HG02970 (cell line): ENCODE results near the gene GUSB.
"Not testable (repeated sequence)": the region's sequence is repeated elsewhere in the genome, so short reads cannot be mapped to it uniquely, and the experiment has no call there.

Experiments used
- ATAC-seq: cut with Tn5 transposase; IDR thresholded peaks from one replicate; pipeline ENCODE4 v1.9.1; 2021; ENCODE audit warnings: mild to moderate bottlenecking, moderate library complexity, moderate number of reproducible peaks; ENCODE audit not compliant: unreplicated experiment, low FRiP score

The GUSB gene

DNA sequence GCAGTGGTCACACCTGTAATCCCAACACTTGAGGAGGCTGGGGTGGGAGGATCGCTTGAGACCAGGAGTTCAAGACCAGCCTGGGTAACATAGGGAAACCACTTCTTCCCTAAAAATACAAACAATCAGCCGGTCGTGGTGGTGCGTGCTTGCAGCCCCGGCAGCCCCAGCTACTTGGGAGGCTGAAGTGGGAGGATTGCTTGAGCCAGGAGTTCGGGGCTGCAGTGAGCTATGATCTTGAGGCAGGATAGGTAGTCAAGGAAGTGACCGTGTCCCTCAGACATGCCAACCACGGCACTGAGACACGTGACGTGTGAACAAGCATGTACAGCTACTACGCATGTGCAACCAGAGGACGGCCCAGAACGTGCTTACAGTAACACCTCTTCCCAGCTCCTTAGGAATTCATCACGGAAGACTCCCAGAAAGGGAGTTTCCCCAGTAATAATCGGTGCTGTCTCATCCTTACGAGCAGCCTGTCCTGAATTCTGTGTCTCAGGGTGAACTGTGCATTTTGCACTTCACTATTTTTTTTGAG, 5.3 kb downstream of the GUSB start:
- ATAC-seq, result no peak

DNA sequence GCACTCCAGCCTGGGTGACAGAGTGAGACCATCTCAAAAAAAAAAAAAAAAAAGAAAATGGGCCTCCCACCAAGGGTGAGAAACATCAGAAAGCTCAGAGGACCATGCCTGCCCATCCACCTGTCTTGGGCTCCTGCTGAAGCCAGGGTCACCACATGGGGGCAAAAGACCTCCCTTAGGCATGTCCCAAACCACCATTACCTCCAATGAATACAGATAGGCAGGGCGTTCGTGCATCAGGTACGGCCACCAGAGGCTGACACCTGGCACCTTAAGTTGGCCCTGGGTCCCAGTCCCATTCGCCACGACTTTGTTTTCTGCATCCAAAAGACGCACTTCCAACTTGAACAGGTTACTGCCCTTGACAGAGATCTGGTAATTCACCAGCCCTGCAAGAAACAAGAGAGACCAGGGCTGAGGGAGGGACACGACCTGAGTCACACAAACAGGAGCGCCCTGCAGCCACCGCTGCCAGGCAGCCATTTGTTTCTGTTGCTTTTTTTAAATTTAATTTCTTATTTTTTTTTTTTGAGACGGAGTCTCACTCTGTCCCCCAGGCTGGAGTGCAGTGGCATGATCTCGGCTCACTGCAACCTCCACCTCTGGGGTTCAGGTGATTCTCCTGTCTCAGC, 6.1 kb downstream of the GUSB start:
- ATAC-seq, result no peak

DNA sequence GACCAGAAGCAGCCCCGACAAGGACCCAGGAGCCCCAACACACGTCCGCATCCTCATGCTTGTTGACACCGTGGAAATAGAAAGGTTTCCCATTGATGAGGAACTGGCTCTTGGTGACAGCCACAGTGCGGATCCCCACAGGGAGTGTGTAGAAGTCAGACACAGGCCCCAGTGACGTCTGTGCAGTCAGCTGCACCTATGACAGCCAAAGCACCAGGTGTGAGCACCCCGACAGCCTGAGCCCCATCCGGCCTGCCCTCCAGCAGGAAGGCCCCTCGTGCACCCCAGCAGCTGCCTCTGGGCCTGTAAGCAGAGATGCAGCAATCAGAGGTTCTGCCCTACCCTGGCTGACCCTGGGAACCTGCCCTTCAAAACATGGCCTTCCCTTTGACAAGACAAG, 7.1 kb downstream of the GUSB start:
- no peak for ATAC-seq

DNA sequence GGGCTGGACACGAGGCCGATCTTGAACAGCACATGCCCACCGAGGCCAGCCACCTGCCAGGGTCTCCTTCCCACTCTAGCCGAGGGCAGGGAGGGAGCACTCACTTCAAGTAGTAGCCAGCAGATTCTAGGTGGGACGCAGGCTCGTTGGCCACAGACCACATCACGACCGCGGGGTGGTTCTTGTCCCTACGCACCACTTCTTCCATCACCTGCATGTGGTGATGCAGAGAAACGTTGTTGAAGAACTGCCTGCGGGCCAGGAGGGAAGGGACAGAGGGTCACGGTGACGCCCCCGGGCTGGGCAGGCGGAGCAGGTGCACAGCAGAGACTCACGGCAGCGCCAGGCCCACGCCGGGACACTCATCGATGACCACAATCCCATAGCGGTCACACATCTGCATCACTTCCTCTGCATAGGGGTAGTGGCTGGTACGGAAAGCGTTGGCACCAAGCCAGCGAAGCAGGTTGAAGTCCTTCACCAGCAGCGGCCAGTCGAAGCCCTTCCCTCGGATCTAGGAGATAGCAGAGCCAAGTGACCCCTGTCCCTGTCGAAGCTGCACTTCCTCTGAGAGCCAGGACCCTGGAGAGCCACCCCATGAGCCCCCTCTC, 7.7 kb downstream of the GUSB start:
- ATAC-seq, result no peak

DNA sequence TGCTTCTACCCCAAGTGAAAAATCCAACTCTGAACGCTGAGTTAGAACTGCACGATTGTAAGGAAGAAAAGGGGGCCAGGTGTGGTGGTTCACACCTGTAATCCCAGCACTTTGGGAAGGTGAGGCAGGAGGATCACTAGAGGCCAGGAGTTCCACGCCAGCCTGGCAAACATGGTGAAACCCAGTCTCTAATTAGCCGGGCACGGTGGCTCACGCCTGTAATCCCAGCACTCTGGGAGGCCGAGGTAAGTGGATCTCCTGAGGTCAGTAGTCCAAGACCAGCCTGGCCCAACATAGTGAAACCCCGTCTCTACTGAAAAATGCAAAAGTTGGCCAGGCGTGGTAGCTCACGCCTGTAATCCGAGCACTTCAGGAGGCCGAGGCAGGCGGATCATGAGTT, 9.0 kb downstream of the GUSB start:
- ATAC-seq, result no peak

DNA sequence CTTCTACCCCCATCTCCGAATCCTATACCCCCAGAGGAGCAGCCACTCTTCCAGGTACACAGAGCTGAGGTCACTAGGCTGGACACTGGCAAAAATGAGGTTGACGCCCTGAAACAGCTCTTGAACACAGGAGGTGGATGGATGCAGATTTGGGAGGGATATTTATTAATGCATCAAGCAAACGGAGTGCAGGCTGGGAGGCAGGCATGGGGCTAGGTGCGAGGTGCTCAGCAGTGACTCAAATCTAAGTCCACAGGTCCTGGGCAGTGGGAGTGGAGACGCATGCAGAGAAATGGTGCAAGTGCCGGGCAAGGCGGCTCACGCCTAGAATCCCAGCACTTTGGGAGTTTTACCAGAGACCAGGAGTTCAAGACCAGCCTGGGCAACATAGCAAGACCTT, 11.0 kb downstream of the GUSB start:
- ATAC-seq, result no peak

DNA sequence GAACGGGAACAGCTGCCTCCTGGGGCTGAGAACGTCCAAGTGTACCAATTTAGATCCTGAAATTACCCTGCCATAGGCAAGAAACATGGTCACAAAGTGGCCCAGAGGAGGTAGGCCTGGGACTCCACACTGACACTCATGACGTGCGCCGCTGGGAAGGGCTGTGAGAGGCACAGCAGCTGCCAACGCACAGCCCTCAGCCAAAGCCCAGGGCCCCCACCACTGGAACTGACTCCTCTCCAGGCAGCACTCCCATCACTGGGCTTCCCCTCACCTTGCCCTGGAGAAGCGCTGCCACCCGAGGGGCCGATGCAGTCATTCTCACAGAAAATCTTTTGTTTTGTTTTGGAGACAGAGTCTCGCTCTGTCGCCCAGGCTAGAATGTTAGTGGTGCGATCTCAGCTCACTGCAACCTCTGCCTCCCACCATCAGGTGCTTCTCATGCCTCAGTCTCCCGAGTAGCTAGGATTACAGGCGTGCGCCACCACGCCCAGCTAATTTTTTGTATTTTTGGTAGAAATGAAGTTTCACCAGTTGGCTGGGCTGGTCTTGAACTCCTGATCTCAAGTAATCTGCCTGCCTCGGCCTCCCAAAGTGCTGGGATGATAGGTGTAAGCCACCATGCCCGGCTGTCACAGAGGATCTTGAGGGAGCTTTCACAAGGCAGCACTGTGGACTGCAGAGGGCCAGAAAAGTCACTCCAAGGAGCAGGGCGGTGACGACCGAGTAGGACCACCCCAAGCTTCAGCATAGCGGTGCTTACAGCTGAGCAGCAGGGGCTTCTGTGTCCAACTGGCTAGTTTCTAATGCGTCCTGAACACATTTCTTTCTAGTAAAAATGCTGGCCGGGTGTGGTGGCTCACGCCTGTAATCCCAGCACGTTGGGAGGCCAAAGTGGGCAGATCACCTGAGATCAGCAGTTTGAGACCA, 13.5 kb downstream of the GUSB start:
- no peak for ATAC-seq

DNA sequence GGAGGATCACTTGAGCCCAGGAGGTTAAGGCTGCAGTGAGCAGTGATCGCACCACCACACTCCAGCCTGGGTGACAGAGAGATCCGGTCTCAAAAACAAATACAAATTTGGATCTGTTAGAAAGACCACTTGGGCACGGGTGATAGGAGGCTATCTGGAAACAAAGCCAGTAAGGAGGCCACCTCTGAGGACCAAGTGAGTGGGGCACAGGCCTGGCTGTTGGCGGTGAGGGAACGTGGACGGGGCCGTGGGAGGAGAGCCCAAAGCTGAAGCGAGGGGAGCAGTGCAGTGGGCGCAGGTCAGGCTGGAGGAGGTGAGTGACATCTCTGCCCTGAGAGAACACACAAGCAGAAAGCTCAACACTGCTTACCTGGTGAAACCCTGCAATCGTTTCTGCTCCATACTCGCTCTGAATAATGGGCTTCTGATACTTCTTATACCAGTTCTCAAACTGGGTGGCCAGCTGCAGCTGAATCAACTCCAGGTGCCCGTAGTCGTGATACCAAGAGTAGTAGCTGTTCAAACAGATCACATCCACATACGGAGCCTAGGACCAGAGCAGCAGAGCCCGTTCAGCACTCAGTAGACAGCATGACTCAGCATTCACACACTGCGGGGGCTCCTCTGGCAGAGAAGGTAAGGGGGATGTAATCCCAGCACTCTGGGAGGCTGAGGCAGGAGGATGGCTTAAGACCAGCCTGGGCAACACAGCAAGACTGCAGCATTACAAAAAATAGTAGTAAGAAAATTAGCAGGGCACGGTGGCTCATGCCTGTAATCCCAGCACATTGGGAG, 14.5 kb downstream of the GUSB start:
- ATAC-seq, result no peak

DNA sequence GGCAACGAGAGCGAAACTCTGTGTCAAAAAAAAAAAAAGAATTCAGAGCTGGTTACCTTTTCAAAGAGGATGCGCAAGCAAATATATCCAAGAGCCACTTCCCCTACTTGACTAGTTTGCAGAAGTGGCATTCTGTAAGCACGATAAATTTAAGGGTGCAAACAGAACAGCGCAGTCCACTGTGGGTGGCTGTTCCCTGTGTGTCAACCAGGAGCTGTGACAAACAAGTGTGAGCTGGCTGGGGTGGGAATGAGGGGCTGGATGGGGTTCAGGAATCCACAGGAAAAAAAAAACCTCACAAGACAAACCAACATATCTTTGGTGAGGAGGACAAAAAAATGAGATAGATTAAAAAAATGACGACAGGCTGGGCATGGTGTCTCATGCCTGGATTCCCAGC, 15.9 kb downstream of the GUSB start:
- ATAC-seq, result no peak

DNA sequence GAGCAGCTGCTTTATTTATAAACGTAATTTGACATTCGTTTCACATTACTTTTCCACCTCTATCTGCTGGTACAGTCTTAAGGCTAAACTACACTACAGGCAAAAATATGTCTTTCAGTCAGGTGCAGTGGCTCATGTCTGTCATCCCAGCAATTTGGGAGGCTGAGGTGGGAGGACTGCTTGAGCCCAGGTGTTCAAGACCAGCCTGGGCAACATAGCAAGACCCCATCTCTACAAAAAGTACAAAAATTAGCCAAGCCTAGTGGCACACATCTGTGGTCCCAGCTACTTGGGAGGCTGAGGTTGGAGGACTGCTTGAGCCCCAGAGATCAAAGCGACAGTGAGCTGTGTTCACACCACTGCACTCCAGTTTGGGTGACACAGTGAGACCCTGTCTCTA, 17.3 kb downstream of the GUSB start:
- ATAC-seq, result not testable (repeated sequence)

DNA sequence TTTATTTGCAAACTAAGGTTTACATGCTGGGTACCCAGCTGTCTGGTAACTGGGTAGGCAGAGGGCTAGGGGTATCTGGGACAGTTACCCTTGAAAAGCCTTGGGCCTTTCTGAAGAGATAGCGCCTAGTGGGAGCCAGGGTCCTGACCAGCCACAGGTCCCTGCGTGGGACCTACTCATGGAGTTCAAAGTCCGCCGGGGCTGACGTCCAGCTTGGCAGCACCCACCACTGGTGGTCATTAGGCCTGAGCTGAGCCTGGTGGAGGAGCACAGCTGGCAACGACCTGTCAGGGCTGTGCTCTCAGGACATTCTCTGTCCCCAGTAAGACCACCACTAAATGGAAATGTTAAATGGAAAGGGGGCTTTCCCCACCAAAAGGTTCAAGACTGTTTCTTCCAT, 20.0 kb downstream of the GUSB start:
- no peak for ATAC-seq

DNA sequence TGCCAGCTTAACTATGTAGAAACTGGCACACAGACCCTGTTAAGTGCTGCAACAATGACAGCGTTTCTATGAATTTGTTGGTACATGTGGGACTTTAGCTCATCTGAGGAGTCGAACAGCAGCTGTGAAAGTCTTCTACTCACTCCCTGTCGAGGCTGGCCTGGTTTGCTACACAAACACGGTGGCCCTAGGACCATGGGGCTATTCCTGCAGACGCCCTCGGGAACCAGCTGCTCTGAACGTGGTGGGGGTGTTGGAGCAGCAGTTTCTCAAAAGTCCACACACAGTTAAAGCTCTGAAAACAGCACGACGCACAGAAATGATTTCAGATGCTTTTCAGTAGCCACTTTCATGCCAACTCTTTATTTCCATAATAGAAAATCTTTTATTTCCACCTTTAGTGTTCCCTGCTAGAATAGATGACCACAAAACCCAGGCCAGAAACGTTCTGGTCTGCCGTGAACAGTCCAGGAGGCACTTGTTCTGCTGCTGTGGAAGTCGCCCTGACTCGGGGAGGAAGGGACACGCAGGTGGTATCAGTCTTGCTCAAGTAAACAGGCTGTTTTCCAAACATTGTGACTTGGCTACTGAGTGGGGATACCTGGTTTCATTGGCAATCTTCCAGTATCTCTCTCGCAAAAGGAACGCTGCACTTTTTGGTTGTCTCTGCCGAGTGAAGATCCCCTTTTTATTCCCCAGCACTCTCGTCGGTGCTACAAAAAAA, 21.5 kb downstream of the GUSB start:
- ATAC-seq, result no peak

DNA sequence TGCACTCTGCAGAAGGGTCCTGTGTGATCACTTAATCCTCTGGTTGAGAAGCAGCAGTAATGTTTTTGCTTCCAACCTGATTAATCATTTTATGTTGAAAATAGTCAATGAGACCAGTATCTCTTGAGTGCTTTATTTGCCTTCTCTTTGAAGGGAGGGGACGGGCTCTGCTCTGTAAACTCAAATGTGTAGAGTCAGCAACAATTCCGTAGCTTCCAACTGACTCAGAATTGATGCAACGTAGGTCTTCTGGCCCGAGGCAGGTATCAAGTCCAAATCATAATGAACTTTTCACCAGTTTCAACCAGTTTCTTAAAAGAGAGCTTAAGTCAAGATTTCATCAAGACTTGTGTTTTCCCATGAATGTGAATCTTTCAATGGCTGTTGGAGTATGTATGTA, 26.3 kb downstream of the GUSB start:
- ATAC-seq, result no peak

DNA sequence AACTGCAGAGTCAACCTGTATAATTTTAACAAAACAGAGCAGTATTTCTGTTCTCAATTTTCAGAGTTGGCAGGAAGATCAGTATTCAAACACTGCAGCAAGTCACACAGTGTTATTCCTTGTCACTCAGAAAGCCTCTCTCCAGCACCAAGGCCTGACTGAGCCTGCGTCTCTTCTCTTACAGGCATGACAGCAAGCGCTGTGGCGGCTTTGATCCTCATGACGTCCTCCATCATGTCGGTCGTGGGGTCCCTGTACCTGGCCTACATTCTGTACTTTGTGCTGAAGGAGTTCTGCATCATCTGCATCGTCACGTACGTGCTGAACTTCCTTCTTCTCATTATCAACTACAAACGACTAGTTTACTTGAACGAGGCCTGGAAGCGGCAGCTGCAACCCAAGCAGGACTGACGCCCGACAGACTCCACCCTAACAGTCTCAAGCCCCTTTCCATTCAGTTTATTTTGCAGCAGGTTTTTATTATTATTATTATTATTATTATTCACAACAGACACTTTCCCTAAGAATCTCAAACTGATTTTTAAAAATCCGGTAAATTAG, 28.0 kb downstream of the GUSB start:
- no peak for ATAC-seq

DNA sequence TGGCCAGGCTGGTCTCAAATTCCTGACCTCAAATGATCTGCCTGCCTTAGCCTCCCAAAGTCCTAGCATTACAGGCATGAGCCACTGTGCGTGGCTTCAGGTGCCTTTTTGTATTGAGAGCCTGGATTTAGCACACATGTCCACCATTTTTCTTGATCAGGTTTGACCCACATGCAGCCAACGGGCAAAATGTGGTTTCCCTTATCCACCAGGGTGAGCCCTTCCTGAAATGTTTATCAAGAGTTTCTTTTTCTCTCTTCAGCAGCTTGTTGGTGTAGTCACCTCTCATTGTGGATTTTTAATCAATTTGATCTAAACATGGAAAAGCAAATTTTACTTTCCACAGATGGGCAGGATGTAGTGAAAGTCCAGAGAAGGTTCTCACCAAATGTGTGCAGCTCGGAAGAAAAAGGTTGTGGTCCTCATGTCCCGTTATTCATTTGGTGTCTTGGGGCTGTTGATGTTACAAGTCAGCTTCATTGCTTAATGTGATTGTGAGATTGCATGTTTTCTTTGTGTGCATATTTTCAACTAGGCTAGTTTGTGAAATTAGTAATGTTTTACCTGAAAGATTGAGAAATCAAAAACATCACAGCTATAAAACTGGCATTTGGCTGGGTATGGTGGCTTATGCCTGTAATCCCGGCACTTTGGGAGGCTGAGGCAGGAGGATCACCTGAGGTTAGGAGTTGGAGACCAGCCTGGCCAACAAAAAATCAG, 28.9 kb downstream of the GUSB start:
- no peak for ATAC-seq

DNA sequence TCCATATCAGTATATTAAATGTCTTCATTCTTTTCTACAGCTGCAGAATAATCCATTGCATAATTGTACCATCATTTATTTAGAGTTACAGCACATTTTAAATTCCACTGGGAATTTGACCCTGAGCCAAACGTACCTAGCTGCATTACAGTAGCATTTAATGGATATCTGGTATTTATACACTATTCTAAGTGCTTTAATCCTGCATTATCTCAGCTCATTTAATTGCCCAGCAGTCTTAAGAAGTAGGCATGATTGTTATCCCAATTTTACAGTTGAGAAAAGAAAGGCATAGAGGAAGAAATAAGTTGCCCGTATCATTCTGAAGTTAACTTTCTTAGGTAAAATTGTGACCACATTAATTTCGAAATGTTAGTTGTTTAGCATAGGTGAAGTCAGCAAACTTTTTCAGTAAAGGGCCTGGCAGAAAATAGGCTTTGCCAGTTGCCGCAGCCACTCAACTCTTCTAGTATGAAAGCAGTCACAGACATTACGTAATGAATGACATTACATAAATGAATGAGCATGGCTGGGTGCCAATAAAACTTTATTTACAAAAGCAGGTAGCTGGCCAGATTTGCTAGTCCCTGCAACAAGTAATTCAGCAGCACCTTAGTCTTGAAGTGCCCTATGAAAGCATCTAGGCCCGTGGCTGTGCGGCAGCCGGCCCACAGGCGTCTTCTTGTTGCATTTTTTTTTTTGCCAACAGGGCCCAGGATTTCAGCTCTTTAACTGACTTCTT, 30.0 kb downstream of the GUSB start:
- no peak for ATAC-seq

DNA sequence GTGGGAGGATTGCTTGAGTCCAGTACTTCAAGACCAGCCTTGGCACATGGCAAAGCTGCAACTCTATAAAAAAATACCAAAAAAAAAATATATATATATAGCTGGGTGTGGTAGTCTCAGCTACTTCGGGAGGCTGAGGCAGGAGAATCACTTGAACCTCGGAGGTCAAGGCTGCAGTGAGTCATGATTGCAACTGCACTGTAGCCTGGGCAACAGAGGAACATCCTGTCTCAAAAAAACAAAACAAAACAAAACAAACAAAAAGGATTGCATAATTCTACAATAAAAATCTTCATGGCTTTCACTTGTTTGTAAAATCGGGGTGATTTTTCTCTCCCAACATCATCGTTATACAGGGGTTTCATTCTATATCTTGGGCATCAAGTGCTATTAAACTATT, 35.1 kb downstream of the GUSB start:
- ATAC-seq, result no peak

DNA sequence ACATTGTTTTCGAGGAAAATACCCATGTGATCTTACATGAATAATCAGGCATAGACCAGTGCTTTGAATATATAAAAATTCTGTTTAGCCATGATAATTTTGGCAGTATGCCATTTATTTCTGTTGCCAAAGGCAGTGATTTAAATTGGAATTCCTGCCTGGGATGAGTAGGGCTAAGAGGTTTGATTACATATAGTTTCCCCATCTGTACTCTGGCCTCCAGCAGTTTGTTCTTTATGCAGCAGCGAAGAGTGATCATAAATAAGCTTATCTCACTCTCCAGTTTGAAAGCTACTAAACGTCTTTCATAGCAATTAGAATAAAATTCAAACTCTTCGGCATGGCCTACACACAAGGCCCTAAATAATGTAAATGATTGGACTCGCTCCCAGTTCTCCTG, 36.2 kb downstream of the GUSB start:
- not testable (repeated sequence) for ATAC-seq
